Endothelial cell of umbilical vein (primary cell): Measurements from ENCODE around the gene SLC25A33. TPM values are rescaled to one million over a fixed set of nuclear protein-coding genes. Genes with fewer than 3 reads are reported as not detected.

ENCODE experiments used
- BruUV-seq: library from RNA; stranded (reverse); fragments of 400-500 nt; replicated peaks from 2 replicates; lab custom pipeline; 2021; lab: Mats Ljungman, UMichigan
- CTCF ChIA-PET: fragments of 300-600, 350-600 bp; sonication (Branson Sonifier 250); formaldehyde crosslinking; loops from one replicate; lab custom pipeline; 2021; ENCODE audit warnings: antibody characterized with exemption, inconsistent platforms; lab: Charles Lee
- POLR2A ChIA-PET: fragments of 300-600, 350-600 bp; sonication (Branson Sonifier 250); formaldehyde crosslinking; loops from one replicate; lab custom pipeline; 2021; ENCODE audit warnings: antibody characterized with exemption, inconsistent platforms; lab: Charles Lee
- DNase-seq: peaks from one replicate; pipeline ENCODE4 v3.0.0-alpha.2; 2011; ENCODE audit warnings: low read depth, low spot score
- FAIRE-seq: peaks from 2 replicates; lab custom pipeline; 2011; peaks lifted over from hg19 to GRCh38; lab: Jason Lieb, UNC
- H2AFZ ChIP-seq: 2 replicates; pipeline ENCODE4 v1.6.0; 2012; ENCODE audit warnings: low read depth, low read length, control low read depth, inconsistent platforms
- H3K27ac ChIP-seq: 2 replicates; pipeline ENCODE4 v1.5.1; 2011; ENCODE audit warnings: low read depth, mild to moderate bottlenecking, control low read depth, low read length, moderate library complexity; ENCODE audit not compliant: insufficient read depth
- H3K27me3 ChIP-seq, 2 experiments: 2 replicates each; pipeline versions ENCODE4 v1.6.0 to v1.6.1; 2011; ENCODE audit warnings: low read length in 2 of 2, mixed read lengths in 1 of 2; ENCODE audit not compliant: control insufficient read depth in 2 of 2, insufficient read depth in 2 of 2
- H3K36me3 ChIP-seq, 2 experiments: 2 replicates in 1 of 2; 3 replicates in 1 of 2; pipeline ENCODE4 v1.5.1; 2011; ENCODE audit warnings: low read length in 2 of 2, mild to moderate bottlenecking in 1 of 2, moderate library complexity in 1 of 2; ENCODE audit not compliant: control insufficient read depth in 2 of 2, insufficient read depth in 2 of 2; ENCODE audit errors: extremely low read depth in 1 of 2
- H3K4me1 ChIP-seq: 3 replicates; pipeline ENCODE4 v1.5.1; 2011; ENCODE audit warnings: mild to moderate bottlenecking, low read length; ENCODE audit not compliant: control insufficient read depth, insufficient read depth; ENCODE audit errors: extremely low read depth
- H3K4me2 ChIP-seq: 2 replicates; pipeline ENCODE4 v1.6.1; 2011; ENCODE audit warnings: low read length, control low read depth, mixed read lengths; ENCODE audit not compliant: insufficient read depth
- H3K4me3 ChIP-seq, 3 experiments: fragments of 200-600 bp in 1 of 3; sonication (generic), shearing (Covaris generic) in 1 of 3; replicated peaks in 1 of 3; 2 replicates each; pipeline ENCODE4 v1.5.1; 2011 to 2016; ENCODE audit warnings: control low read depth in 3 of 3, low read length in 3 of 3, mild to moderate bottlenecking in 2 of 3, inconsistent platforms in 1 of 3, low read depth in 1 of 3, moderate library complexity in 1 of 3; ENCODE audit not compliant: insufficient read depth in 1 of 3
- H3K79me2 ChIP-seq: 2 replicates; pipeline ENCODE4 v1.6.0; 2012; ENCODE audit warnings: low read length, inconsistent platforms; ENCODE audit not compliant: control insufficient read depth, insufficient read depth
- H3K9ac ChIP-seq: replicated peaks from 2 replicates; pipeline ENCODE3; 2011; ENCODE audit warnings: low read length, control low read depth; ENCODE audit not compliant: insufficient read depth; ENCODE audit errors: extremely low read depth
- H3K9me1 ChIP-seq: replicated peaks from 3 replicates; pipeline ENCODE4 v1.6.0; 2011; ENCODE audit warnings: mild to moderate bottlenecking, low read length; ENCODE audit not compliant: control insufficient read depth, insufficient read depth; ENCODE audit errors: extremely low read depth
- H3K9me3 ChIP-seq: replicated peaks from 2 replicates; pipeline ENCODE4 v1.5.1; 2012; ENCODE audit warnings: low read length, inconsistent platforms; ENCODE audit not compliant: control insufficient read depth, insufficient read depth
- H4K20me1 ChIP-seq: replicated peaks from 2 replicates; pipeline ENCODE3; 2011; ENCODE audit warnings: mild to moderate bottlenecking, low read length; ENCODE audit not compliant: control insufficient read depth, insufficient read depth; ENCODE audit errors: extremely low read depth
- CTCF ChIP-seq, 2 donors: IDR thresholded peaks; 1 replicate in 1 of 2; 2 replicates in 1 of 2; pipeline ENCODE4 v1.5.1; 2011; ENCODE audit warnings: low read length in 2 of 2, mild to moderate bottlenecking in 2 of 2, moderate library complexity in 2 of 2, control low read depth in 1 of 2, inconsistent platforms in 1 of 2, low read depth in 1 of 2; ENCODE audit not compliant: insufficient read depth in 1 of 2; ENCODE audit errors: extremely low read depth in 1 of 2
- EZH2 ChIP-seq: IDR thresholded peaks from 2 replicates; pipeline ENCODE4 v1.6.1; 2012; ENCODE audit warnings: borderline replicate concordance, low read depth, mild to moderate bottlenecking, moderate library complexity, low read length, inconsistent platforms; ENCODE audit not compliant: severe bottlenecking
- FOS ChIP-seq: IDR thresholded peaks from 2 replicates; pipeline ENCODE4 v1.6.1; 2011; ENCODE audit warnings: mild to moderate bottlenecking, low read length, moderate library complexity, borderline replicate concordance; ENCODE audit not compliant: insufficient read depth
- GATA2 ChIP-seq: IDR thresholded peaks from 2 replicates; pipeline ENCODE4 v1.7.0; 2011; ENCODE audit warnings: low read depth, mild to moderate bottlenecking, moderate library complexity, mixed read lengths, low read length; ENCODE audit not compliant: insufficient read length, insufficient read depth
- JUN ChIP-seq: IDR thresholded peaks from 2 replicates; pipeline ENCODE4 v1.6.1; 2011; ENCODE audit warnings: borderline replicate concordance, low read depth; ENCODE audit not compliant: insufficient read length, insufficient read depth
- MAX ChIP-seq: IDR thresholded peaks from 2 replicates; pipeline ENCODE4 v1.6.1; 2011; ENCODE audit not compliant: insufficient read depth, insufficient read length
- MYC ChIP-seq: IDR thresholded peaks from one replicate; pipeline ENCODE4 v1.6.1; 2011; ENCODE audit warnings: mild to moderate bottlenecking, low read depth, low read length
- POLR2A ChIP-seq: IDR thresholded peaks from 2 replicates; pipeline ENCODE4 v1.6.1; 2012; ENCODE audit warnings: low read depth, mild to moderate bottlenecking, control low read depth, low read length
- POLR2AphosphoS5 ChIP-seq: IDR thresholded peaks from 2 replicates; pipeline ENCODE4 v1.6.1; 2012; ENCODE audit warnings: low read depth, mild to moderate bottlenecking, control low read depth, low read length, moderate library complexity; ENCODE audit not compliant: insufficient read depth
- dilution Hi-C: fragments of 300-500 bp; cut with MboI; formaldehyde crosslinking; loops from one replicate; pipeline ENCODE4 v1.15.0; 2019; ENCODE audit warnings: low sequenced_read_pairs; ENCODE audit not compliant: extremely low pct_ligation_motif_present
- intact Hi-C: fragments of 100-400 bp; cut with micrococcal nuclease; formaldehyde crosslinking; loops from one replicate; pipeline ENCODE4 v1.10.0; 2022
- polyA plus RNA-seq, 4 experiments: library from polyadenylated mRNA; depleted of rRNA in 3 of 4; stranded (reverse) in 3 of 4; unstranded in 1 of 4; fragments of >200 nt; gene quantifications; 2 replicates each; pipeline versions ENCODE4 v1.2.1 to v1.2.3, GENCODE V29; 2011 to 2012; ENCODE audit warnings: missing spikeins in 1 of 4
- total RNA-seq: library from RNA; stranded (reverse); gene quantifications from 2 replicates; pipeline ENCODE4 v1.2.3, GENCODE V29; 2021

Gene SLC25A33
- total and polyA plus RNA-seq, 2 donors (not counting 3 experiments of a cell fraction or from before 2014, with no cell fraction given): 3.8 to 6.6 TPM

GRCh38 chr1:9558271-9558945 is 19.1 kb downstream of the SLC25A33 start:
- Histone ChIP-seq H3K79me2 (no peaks in the 10 kb centered on the region), H3K4me1 (peaks cover 7% of the 10 kb centered on the region), H3K36me3 (peaks cover 5 to 10% of the 10 kb centered on the region in 2 experiments), H3K9ac (no peak overlapping the region), H3K27me3 (no peaks in the 10 kb centered on the region), H3K9me1 (no peaks in the 10 kb centered on the region), H3K9me3 (no peaks in the 10 kb centered on the region), H4K20me1 (no peaks in the 10 kb centered on the region), H3K4me3 (no peak overlapping the region), H2AFZ (no peak overlapping the region), H3K4me2 (no peak overlapping the region), H3K27ac (no peak overlapping the region)
- BruUV-seq: no TSS peak
- ChIA-PET POLR2A (no interaction called here), CTCF (interaction anchor here (0.9 to 1.5 kb wide), 3 partner anchors 15 to 30 kb away, joined by 3 to 4 read pairs (median 3); partner anchors contain the start of gene TMEM201)
- intact Hi-C loops: no loop called here
- dilution Hi-C loops: no loop called here
- no peak for DNase-seq
- FAIRE-seq: no peak
- TF ChIP-seq MAX (no peak), JUN (no peak), GATA2 (no peak), POLR2A (no peak), EZH2 (no peak), CTCF (IDR thresholded peaks at IDR 0.05; ENCODE audit: extremely low read depth in 1 of 2, insufficient read depth in 1 of 2, low read depth in 1 of 2, low read length in 2 of 2) (no peak), MYC (no peak), POLR2AphosphoS5 (no peak), FOS (no peak)
